Fibroblast of lung (primary cell): ENCODE results near the gene KLHL3. TPM values are rescaled to one million over a fixed set of nuclear protein-coding genes. Genes with fewer than 3 reads are reported as not detected.
"Not testable (repeated sequence)": the region's sequence is repeated elsewhere in the genome, so short reads cannot be mapped to it uniquely, and the experiment has no call there.

ENCODE experiments used
- DNase-seq, 2 donors: peaks; one replicate each; pipeline versions ENCODE4 v3.0.0 to v3.0.0-alpha.2; 2010; ENCODE audit warnings: low read depth in 2 of 2
- H2AFZ ChIP-seq: 2 replicates; pipeline ENCODE4 v1.5.1; 2012; ENCODE audit warnings: low read length, control low read depth, inconsistent platforms
- H3K27ac ChIP-seq: 2 replicates; pipeline ENCODE4 v1.5.1; 2011; ENCODE audit warnings: low read length, control low read depth; ENCODE audit not compliant: insufficient read depth
- H3K27me3 ChIP-seq: 2 replicates; pipeline ENCODE4 v1.5.1; 2011; ENCODE audit warnings: mild to moderate bottlenecking, low read length; ENCODE audit not compliant: control insufficient read depth, insufficient read depth
- H3K36me3 ChIP-seq: 2 replicates; pipeline ENCODE4 v1.5.1; 2011; ENCODE audit warnings: low read length; ENCODE audit not compliant: control insufficient read depth, insufficient read depth
- H3K4me1 ChIP-seq: 2 replicates; pipeline ENCODE4 v1.5.1; 2011; ENCODE audit warnings: low read length; ENCODE audit not compliant: control insufficient read depth, insufficient read depth; ENCODE audit errors: extremely low read depth
- H3K4me2 ChIP-seq: 2 replicates; pipeline ENCODE4 v1.5.1; 2011; ENCODE audit warnings: low read length, control low read depth; ENCODE audit not compliant: insufficient read depth; ENCODE audit errors: extremely low read depth
- H3K4me3 ChIP-seq, 4 experiments: fragments of 200-600 bp in 1 of 4; sonication (generic) in 1 of 4; replicated peaks in 1 of 4; 2 replicates each; pipeline ENCODE4 v1.5.1; 2011 to 2016; ENCODE audit warnings: low read length in 4 of 4, low read depth in 3 of 4, mild to moderate bottlenecking in 3 of 4, control low read depth in 2 of 4, inconsistent platforms in 1 of 4, mixed read lengths in 1 of 4; ENCODE audit not compliant: insufficient read depth in 1 of 4; ENCODE audit errors: control extremely low read depth in 1 of 4
- H3K79me2 ChIP-seq: 2 replicates; pipeline ENCODE4 v1.5.1; 2012; ENCODE audit warnings: mild to moderate bottlenecking, low read length, inconsistent platforms; ENCODE audit not compliant: control insufficient read depth, insufficient read depth
- H3K9ac ChIP-seq: 2 replicates; pipeline ENCODE4 v1.5.1; 2011; ENCODE audit warnings: mild to moderate bottlenecking, low read length, control low read depth; ENCODE audit not compliant: insufficient read depth
- H3K9me3 ChIP-seq: 2 replicates; pipeline ENCODE4 v1.5.1; 2012; ENCODE audit warnings: low read depth, low read length; ENCODE audit not compliant: control insufficient read depth, insufficient read depth
- H4K20me1 ChIP-seq: 2 replicates; pipeline ENCODE4 v1.5.1; 2011; ENCODE audit warnings: low read length; ENCODE audit not compliant: control insufficient read depth, insufficient read depth; ENCODE audit errors: extremely low read depth
- CTCF ChIP-seq, 2 donors: IDR thresholded peaks in 1 of 2; conservative IDR thresholded peaks in 1 of 2; 1 replicate in 1 of 2; 2 replicates in 1 of 2; pipeline ENCODE4 v1.5.1; 2011 to 2012; ENCODE audit warnings: low read length in 2 of 2, control low read depth in 1 of 2, inconsistent platforms in 1 of 2, low read depth in 1 of 2, mild to moderate bottlenecking in 1 of 2
- EZH2 ChIP-seq: IDR thresholded peaks from 2 replicates; pipeline ENCODE4 v1.5.1; 2012; ENCODE audit warnings: low read length, control low read depth, mild to moderate bottlenecking; ENCODE audit errors: missing control alignments
- polyA plus RNA-seq, 2 donors: library from polyadenylated mRNA; depleted of rRNA in 1 of 2; stranded (reverse) in 1 of 2; unstranded in 1 of 2; fragments of >200 nt; gene quantifications; 2 replicates each; pipeline ENCODE4 v1.2.1, GENCODE V29; 2011 to 2012; ENCODE audit warnings: missing spikeins in 1 of 2
- total RNA-seq: library from RNA; depleted of rRNA; stranded (reverse); fragments of >200 nt; gene quantifications from 2 replicates; pipeline ENCODE4 v1.2.1, GENCODE V29; 2014

Gene KLHL3
- total and polyA plus RNA-seq, 2 donors (not counting 1 experiment from before 2014, with no cell fraction given), result 0.60 to 2.3 TPM

GRCh38 chr5:137778772-137779564 lies 43.1 kb upstream of the KLHL3 start:
- DNase-seq, result peak; percentile 33 to 60
- no peak overlapping the region for H3K9ac ChIP-seq
- no peaks in the 10 kb centered on the region for H3K9me3 ChIP-seq
- no peaks in the 10 kb centered on the region for H3K79me2 ChIP-seq
- no peak overlapping the region for H2AFZ ChIP-seq
- H3K27ac ChIP-seq, result no peak overlapping the region
- no peaks in the 10 kb centered on the region for H3K27me3 ChIP-seq
- TF ChIP-seq CTCF (conservative IDR thresholded peaks at IDR 0.05 in 1 of 2, IDR thresholded peaks at IDR 0.05 in 1 of 2; ENCODE audit: low read depth in 1 of 2, low read length in 2 of 2), result peak; percentile 66 to 80
- no peak for TF ChIP-seq EZH2
- no peaks in the 10 kb centered on the region for H3K4me1 ChIP-seq
- no peak overlapping the region for H3K4me2 ChIP-seq
- H3K36me3 ChIP-seq, result no peaks in the 10 kb centered on the region
- H3K4me3 ChIP-seq, result no peak overlapping the region
- H4K20me1 ChIP-seq, result no peaks in the 10 kb centered on the region

GRCh38 chr5:137767937-137768336 lies 32.0 kb upstream of the KLHL3 start:
- not testable (repeated sequence) for H3K4me3 ChIP-seq, DNase-seq, H4K20me1 ChIP-seq, H3K27ac ChIP-seq, H3K4me2 ChIP-seq, H2AFZ ChIP-seq, H3K4me1 ChIP-seq, H3K9ac ChIP-seq, H3K9me3 ChIP-seq, H3K79me2 ChIP-seq, H3K36me3 ChIP-seq, H3K27me3 ChIP-seq

GRCh38 chr5:137761566-137761965 lies 25.7 kb upstream of the KLHL3 start:
- TF ChIP-seq CTCF (conservative IDR thresholded peaks at IDR 0.05 in 1 of 2, IDR thresholded peaks at IDR 0.05 in 1 of 2; ENCODE audit: low read depth in 1 of 2, low read length in 2 of 2) (no peak), EZH2 (no peak)
- no peaks in the 10 kb centered on the region for H3K36me3 ChIP-seq
- H3K4me3 ChIP-seq, result no peak overlapping the region
- H3K79me2 ChIP-seq, result no peaks in the 10 kb centered on the region
- no peaks in the 10 kb centered on the region for H3K27me3 ChIP-seq
- no peak overlapping the region for H3K4me2 ChIP-seq
- H3K9ac ChIP-seq, result no peak overlapping the region
- H3K4me1 ChIP-seq, result no peaks in the 10 kb centered on the region
- H3K9me3 ChIP-seq, result no peaks in the 10 kb centered on the region
- no peaks in the 10 kb centered on the region for H4K20me1 ChIP-seq
- no peak overlapping the region for H2AFZ ChIP-seq
- no peak for DNase-seq
- no peak overlapping the region for H3K27ac ChIP-seq
